DLD1 (cell line): ENCODE measurements around the gene PHF2.

Source experiments
- in situ Hi-C: cut with HindIII; loops from 2 replicates; pipeline ENCODE4 v1.10.0; 2017; ENCODE audit warnings: low sequenced_read_pairs

Gene PHF2

DNA sequence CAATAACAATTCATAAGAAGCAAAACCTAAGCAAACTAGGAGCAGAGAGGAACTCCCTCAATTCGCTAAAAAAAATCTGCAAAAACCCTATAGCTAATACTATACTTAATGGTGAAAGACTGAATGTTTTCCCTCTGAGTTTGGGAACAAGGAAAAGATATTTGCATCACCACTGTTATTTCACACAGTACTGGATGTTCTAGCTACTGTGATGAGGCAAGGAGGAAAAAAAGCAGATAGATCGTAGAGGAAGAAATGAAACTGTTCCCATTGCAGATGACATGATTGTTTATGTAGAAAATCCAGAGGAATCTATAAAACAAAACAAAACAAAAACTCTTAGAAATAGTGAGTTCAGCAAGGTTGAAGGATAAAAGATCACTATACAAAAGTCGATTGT is 116.7 kb downstream of the PHF2 start:
- in situ Hi-C loops, result no loop called here

DNA sequence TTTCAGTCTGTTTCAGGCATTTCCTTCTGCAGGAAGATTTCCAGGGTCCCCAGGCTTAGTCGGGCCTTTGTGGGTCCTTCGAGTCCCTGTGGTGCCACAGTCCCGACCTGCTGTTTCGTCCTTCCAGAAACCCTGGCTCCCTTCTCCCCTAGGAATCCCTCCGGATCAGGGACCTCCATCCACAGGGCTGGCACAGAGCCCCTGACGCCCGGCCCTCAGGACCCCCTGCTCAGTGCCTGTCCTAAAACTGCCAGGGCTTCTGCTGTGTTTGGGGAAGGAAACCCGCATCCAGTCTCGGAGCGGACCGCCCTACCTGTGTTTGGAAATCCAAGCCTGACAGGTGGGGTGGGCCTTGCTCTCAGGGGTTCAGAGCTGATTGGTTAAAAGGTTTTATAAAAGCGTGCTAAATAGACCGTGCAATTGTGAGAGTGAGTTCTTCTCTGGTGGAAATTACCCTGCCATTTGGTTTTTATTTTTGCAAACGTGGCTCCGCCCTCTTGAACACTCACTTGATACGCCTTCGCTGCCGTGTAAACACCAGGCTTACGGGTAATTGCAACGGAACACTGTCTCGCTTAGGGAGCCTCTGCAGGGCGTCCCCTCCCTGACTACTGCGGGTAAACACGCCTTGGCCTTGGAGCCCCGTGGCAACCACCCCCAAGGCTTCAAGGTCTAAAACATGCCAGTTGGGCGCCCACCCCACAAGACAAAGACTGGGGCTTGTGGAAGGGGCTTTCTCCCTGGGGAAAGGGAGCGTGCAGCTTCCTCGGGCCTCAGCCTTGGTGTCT is 121.2 kb downstream of the PHF2 start:
- in situ Hi-C loops, result no loop called here

DNA sequence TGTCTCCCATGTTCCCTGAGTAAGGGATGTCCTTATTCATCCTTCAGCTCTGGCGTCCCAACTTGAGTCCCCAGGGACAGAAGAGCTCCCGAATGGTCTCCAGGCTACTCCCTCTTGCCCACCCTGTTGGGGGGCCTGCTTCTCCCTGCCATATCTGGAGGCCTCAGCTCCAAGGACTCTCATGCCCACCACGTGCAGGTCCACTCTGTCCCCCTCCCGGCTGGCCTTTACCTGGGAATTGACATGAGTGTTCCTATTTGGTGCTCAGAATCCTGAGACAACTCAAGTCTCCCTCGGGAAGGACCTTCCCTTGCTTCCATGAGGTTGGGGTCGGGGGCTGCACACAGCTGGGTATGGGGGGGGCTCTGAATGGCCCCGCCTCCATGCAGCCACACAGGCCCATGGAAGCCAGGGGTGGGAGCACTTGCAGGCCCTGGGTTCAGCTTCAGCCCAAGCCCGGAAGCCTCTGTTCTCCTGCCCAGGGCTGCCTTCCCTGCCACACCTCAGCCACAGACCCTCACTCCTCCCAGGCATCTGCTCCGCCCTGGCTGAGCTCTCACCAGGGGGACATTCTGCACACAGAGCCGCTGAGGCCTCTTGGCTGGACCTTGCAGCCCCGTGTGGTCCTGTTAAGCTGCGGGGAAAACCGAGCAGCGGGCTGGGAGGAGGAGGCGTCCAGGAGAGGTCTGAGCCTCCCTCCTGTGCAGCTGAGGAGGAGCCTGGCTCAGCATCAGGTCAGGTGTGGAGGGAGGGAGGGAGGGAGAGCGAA is 121.9 kb downstream of the PHF2 start:
- in situ Hi-C loops, result no loop called here

DNA sequence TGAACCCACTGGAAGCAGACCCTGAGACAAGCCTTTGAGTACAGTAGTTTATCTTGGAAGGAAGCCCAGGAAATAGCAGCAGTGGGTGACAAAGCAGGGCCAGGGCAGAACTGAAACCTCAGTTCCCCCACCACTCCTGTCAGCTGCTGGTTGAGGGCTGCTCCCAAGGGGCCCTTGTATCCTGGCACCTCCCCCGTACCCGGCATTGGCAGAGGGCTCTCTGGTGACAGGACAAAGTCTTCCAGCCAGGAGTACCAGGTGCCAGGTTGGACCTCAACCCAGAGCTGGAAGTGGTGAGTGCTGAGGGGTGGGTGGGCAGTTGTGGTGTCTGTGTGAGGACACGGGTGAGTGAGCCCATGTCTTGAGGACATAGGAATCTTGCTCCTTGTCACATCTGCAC is 123.3 kb downstream of the PHF2 start:
- in situ Hi-C loops, result no loop called here

DNA sequence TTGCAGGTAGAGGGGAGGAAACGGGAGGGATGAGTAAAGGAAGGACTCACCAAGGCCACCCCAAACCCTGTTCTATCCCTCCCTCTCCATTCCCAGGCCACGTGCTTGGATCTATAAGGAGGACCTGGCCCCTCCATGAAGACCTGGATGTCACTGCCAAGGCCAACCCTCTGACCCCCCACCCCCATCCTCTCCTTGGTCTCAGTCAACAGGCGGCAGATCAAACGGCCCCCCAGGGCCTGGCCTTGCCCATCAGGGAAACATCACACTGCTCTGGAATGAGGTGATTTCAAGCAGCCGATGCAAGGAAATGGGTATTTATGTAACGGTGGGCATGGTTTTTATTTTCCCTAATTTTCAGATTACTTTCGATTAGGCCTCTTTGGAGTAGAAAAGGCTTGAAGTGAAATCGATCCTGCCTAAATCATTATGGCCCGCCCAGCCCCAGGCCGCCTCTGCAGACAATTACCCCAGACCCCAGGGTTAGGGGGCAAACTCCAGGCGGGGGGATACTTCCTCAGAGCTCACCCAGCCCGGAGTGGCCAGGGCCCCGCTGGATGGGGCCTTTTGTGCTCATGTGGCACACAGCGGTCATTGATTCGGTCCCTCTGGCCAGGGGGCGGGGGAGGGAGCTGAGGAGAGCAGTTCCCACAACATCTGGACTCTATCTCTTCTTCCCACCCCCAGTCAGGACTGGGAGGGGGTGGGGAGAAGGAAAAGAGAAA is 125.3 kb downstream of the PHF2 start:
- in situ Hi-C loops, result no loop called here

DNA sequence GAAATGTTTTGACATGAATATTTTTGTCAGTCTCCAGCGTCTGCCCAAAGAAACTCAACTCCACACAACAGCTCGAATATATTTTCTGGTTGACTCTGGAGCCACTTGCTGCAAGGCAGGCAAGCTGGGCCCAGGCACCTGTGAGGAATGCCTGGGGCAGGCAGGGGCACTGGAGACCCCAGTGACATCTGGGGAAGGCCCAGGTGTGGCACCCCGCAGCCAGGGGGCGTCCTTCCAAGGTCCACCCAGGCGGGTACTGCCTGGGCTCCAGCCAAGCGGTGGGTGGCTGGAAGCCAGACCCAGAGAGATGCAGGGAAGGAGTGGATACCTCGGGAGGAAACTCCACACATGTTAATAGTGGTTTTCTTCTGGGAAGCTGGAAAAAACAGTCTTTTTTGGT is 125.9 kb downstream of the PHF2 start:
- in situ Hi-C loops, result no loop called here

DNA sequence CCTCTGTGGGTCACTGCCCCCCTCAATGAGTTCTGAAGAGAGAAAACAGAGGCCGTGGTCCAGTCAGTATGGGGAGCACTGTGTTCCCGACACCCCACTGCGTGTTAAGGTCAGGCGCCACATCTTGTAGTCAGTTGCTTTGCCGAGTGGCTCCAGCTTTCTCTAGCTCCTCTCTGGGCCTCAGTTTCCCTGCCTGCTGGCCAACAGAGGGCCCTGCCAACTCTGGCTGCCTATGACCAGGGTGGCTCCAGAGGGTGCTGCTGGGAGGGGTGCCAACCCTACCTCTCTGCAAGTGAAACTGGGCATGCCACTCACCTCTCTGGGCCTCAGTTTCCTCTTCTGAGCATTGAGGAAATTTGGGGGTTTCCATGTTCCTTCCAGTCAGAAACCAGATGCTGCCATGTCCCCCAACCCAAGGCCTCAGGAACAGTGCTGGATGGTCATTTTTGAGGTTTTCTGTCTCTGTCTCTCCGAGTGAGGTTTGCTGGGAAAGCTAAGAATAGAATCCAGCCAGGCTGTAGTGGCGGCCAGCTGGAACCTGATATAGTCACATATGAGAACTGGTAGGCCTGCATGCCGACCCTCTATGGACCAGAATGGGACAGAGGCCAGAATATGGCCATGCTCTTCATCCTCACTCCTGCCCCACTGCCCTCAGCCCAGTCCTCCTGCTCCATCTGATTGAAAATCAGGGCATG is 132.1 kb downstream of the PHF2 start:
- in situ Hi-C loops, result no loop called here

DNA sequence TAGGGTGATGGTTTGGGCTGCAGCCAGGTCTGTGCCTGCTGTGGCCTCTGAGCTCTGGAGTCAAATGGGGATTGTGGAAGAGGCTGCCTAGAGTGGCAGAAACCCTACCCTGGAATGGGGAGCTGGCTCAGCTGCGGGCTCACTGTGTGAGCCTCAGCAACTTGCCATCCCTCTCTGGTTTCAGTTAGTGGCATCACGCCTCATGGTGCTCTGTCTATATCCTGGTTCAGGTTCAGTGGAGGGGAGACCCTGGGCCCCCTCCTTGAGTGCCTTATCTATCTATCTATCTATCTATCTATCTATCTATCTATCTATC is 132.6 kb downstream of the PHF2 start:
- in situ Hi-C loops, result no loop called here

DNA sequence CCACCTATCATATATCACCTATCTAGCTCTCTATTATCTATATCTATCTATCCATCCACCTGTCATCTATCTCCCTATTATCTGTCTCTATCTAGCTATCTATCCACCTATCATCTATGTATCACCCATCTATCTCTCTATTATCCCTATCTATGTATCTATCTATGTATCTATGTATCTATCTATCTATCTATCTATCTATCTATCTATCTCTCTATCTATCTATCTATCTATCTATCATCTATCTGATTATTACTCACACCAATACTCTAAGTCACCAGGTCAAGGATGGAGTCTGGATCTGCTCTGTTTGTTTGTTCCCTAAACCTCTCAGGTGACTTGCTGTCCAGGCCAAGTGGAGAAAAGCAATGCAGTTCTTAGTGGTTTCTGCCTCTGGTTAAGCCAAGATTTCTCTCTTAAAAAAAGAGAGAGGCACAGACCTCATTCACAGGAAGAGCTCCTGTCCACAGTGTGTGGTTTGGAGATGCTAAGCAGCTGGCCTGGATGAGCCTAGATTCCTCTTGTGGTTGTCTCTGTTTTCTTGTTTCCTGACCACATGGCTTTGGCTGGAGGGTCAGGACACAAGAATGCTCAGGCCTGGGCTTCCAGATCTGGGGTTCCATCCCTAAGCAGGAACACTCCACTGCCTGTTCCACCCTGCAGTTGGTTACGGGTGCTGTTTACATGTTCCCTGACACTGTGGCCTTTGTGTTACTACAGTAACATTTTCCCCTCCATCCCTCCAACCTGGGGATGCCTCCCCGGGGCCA is 133.4 kb downstream of the PHF2 start:
- in situ Hi-C loops, result no loop called here

DNA sequence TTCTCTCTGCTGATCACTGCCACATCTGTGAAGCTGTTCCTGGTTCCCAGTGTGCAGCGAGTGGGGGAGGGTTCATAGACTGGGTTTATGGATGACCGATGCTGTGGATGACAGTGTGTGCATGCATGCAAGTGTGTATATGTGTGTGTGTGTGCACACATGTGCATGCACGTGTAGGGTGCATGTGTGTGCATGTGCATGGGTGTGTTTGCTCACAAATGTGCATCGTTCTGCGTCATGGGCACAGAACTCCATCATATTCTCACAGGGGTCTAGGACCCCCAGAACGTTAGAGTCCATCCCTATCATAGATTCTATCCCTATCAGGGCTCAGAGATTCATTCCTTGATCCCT is 134.0 kb downstream of the PHF2 start:
- in situ Hi-C loops, result no loop called here

DNA sequence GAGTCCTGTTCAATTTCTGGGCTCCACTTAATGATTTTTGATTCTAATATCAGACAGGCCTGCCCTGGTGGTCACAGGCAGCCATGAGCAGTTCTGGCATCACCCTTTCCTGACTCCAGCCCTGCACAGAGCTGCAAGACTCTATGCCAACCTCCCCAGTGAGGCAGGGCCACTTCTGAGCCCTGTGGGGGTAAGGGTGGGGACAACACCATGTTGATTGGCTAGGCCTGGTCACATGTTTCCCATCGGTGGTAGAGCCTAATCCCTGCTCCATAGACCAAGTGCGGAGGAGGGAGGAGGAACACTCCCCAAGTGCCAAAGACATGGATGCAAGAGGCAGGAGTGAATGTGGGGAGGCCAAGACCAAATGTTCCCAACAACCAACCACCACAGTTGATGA is 134.6 kb downstream of the PHF2 start:
- in situ Hi-C loops, result no loop called here

DNA sequence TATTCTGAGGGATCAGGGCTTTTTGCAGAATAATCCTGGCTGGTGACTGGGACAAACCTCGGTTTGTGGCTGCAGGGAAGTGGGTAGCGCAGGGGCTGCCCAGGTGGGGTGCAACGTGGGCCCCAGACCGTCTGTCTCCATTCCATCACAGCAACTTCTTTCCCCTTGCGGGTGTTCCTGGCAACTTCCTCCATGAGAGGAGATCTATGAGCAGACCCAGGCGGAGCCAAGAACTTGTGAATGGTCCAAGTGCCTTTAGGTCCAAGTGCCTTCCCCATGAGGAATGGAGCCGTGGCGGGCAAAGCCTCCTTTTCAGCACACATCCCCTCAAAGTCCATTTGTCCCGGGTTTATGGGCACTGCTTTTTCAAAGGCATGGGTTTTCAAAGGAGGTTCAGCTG is 136.5 kb downstream of the PHF2 start:
- in situ Hi-C loops, result no loop called here

DNA sequence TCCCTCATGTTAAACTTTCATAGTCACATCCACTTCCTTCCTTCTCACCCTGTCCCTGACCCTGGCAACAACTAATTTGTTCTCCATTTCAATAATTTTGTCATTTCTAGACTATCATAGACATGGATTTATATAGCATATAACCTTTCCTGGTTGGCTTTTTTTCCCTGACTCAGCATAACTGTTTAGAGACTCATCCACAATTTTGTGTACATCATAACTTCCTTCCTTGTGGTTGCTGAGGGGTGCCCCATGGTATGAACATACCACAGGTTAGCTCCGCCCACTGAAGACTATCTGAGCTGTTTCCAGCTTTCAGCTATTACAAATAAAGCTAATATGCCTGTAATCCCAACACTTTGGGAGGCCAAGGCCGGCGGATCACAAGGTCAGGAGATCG is 137.3 kb downstream of the PHF2 start:
- in situ Hi-C loops, result no loop called here

DNA sequence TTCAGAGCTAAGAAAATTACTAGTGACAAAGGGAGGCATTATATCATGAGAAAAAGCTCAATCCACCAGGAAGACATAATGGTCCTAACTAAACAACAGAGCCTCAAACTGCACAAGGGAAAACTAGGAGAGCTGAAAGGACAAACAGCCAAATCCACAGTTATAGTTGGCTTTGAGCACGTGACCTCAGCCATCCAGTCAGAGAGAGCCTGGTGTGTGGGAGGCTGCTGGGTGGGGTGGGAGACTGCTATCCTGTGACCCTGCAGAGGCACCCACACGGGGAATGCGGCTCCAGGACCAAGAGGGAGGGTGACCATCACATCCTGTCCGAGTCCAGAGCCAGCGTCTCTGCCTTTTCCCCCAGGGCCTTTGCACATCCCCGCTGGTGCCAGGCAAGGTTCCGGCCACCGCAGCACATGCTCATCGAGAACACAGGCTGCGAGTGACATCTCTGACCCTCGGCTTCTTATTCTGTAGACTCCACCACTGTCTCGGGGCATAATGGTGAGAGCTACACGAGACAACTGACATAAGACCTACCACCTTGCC is 145.1 kb downstream of the PHF2 start:
- in situ Hi-C loops, result no loop called here

DNA sequence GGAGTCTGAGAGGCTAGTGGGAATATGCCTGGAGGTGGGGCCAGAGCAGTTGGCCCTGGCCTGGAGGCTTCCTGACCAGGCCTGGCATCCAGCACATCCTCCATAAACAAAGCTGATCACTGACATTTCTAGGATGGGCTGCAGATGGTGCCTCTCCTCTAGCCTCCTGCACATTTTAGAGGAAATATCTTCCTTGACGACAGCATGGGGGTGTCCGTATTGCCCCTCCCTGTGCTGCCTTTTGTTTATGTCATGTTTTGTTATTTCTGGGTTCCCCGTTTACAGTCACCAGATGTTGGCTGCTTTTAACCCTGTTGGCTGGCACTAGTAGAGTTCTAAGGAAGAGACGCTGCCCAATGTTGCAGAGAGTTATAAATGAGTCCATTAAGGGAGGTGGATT is 148.5 kb downstream of the PHF2 start:
- in situ Hi-C loops, result no loop called here

DNA sequence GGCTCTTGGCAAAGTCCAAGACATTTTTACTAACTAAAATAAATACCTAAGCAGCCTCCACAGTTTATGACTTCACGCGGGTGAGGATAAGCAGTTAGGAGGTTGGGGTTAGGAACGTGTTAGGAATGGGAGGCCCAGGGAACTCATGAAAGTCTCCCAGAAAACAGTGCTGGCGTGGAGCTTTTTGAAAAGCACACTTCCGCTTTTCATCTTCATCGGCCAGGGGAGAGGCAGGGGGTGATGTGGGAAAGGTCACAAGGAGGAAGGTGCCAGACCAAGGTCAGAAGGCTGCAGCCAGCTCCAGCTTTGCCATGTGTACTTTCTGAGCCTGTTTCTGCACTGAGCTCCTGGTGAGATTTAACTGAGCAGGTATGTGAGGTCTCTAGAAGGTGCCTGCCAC is 149.0 kb downstream of the PHF2 start:
- in situ Hi-C loops, result no loop called here

DNA sequence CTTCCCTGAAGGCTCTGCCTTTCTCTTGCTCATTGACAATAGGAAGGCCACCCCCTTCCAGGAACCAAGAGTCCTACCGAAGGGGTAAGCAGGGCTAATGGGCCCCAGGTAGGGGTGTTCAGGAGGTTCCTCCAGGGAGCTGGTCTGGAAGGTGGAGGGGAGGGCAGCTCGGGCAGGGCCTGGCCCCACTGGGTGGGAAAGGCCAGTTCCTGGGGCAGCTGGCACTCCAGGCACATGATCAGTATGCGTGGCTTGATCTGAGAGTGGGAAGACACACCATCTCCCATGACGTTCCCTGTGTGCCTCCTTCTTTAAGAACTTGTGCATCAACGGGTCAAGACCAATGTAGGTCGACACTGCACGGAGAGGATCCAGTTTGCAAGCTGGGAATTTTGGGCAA is 149.8 kb downstream of the PHF2 start:
- in situ Hi-C loops, result no loop called here
